Caco-2 (cell line): ENCODE data around the gene SARNP. TPM values are rescaled to one million over a fixed set of nuclear protein-coding genes. Genes with fewer than 3 reads are reported as not detected.
A peak's percentile ranks its signal among the peaks of the same experiment; 100 is the strongest.

ENCODE experiments used
- BruUV-seq: library from RNA; stranded (reverse); fragments of 400-500 nt; replicated peaks from 2 replicates; lab custom pipeline; 2021; lab: Mats Ljungman, UMichigan
- CTCF ChIA-PET: fragments of 300-600 bp; sonication (Branson Sonifier 250); formaldehyde crosslinking; loops from one replicate; lab custom pipeline; 2022; ENCODE audit warnings: antibody characterized with exemption; lab: Charles Lee
- POLR2A ChIA-PET: fragments of 300-600 bp; sonication (Branson Sonifier 250); formaldehyde crosslinking; loops from one replicate; lab custom pipeline; 2022; ENCODE audit warnings: antibody characterized with exemption; lab: Charles Lee
- DNase-seq, 2 experiments: peaks; one replicate each; pipeline versions ENCODE4 v3.0.0 to v3.0.0-alpha.2; 2020 to 2022
- H3K27me3 ChIP-seq: replicated peaks from 2 replicates; pipeline ENCODE4 v1.6.0; 2011; ENCODE audit warnings: low read length; ENCODE audit not compliant: control insufficient read depth, insufficient read depth
- H3K36me3 ChIP-seq: 2 replicates; pipeline ENCODE4 v1.5.1; 2011; ENCODE audit warnings: low read length; ENCODE audit not compliant: control insufficient read depth, insufficient read depth
- H3K4me1 ChIP-seq: fragments of 250-450 bp; sonication (Bioruptor Pico); 2 replicates; pipeline ENCODE4 v1.5.1; 2020; ENCODE audit warnings: mild to moderate bottlenecking
- H3K4me3 ChIP-seq: 2 replicates; pipeline ENCODE4 v1.5.1; 2011; ENCODE audit warnings: low read depth, mild to moderate bottlenecking, control low read depth, low read length
- H3K9me3 ChIP-seq: fragments of 250-450 bp; sonication (Bioruptor Pico); 2 replicates; pipeline ENCODE4 v1.5.1; 2020; ENCODE audit warnings: mild to moderate bottlenecking, moderate library complexity
- H3K27ac Mint-ChIP-seq: one replicate; pipeline ENCODE4 v1.8.0; 2022; ENCODE audit warnings: mixed read lengths; ENCODE audit not compliant: unreplicated experiment
- H3K27me3 Mint-ChIP-seq: one replicate; pipeline ENCODE4 v1.8.0; 2022; ENCODE audit warnings: mixed read lengths; ENCODE audit not compliant: insufficient read depth, unreplicated experiment
- H3K36me3 Mint-ChIP-seq: one replicate; pipeline ENCODE4 v1.8.0; 2022; ENCODE audit warnings: mild to moderate bottlenecking, mixed read lengths; ENCODE audit not compliant: insufficient read depth, unreplicated experiment
- H3K4me1 Mint-ChIP-seq: one replicate; pipeline ENCODE4 v1.8.0; 2022; ENCODE audit warnings: low read depth, mixed read lengths; ENCODE audit not compliant: unreplicated experiment
- H3K4me3 Mint-ChIP-seq: one replicate; pipeline ENCODE4 v1.8.0; 2022; ENCODE audit warnings: mild to moderate bottlenecking, moderate library complexity, mixed read lengths; ENCODE audit not compliant: unreplicated experiment
- H3K9me3 Mint-ChIP-seq: one replicate; pipeline ENCODE4 v1.8.0; 2022; ENCODE audit warnings: mixed read lengths; ENCODE audit not compliant: unreplicated experiment
- intact Hi-C: fragments of 100-400 bp; cut with micrococcal nuclease; formaldehyde crosslinking; loops from one replicate; pipeline ENCODE4 v1.10.0; 2022; ENCODE audit not compliant: unreplicated experiment
- total RNA-seq: library from RNA; stranded (reverse); gene quantifications from 2 replicates; pipeline ENCODE4 v1.2.3, GENCODE V29; 2022
- TF ChIP-seq, protein P1 (sequence below), 2 experiments: fragments of 200-600 bp in 1 of 2; IDR thresholded peaks; 1 replicate in 1 of 2; 2 replicates in 1 of 2; pipeline versions ENCODE4 v1.5.1 to v1.8.0; 2011 to 2022; ENCODE audit warnings: antibody characterized with exemption in 1 of 2, control low read depth in 1 of 2, inconsistent platforms in 1 of 2, low read depth in 1 of 2, low read length in 1 of 2, mild to moderate bottlenecking in 1 of 2, moderate library complexity in 1 of 2; ENCODE audit not compliant: insufficient read depth in 1 of 2, severe bottlenecking in 1 of 2, unreplicated experiment in 1 of 2

The SARNP gene
- total RNA-seq, 1 experiment from 2014 or later = 77.6 TPM

DNA sequence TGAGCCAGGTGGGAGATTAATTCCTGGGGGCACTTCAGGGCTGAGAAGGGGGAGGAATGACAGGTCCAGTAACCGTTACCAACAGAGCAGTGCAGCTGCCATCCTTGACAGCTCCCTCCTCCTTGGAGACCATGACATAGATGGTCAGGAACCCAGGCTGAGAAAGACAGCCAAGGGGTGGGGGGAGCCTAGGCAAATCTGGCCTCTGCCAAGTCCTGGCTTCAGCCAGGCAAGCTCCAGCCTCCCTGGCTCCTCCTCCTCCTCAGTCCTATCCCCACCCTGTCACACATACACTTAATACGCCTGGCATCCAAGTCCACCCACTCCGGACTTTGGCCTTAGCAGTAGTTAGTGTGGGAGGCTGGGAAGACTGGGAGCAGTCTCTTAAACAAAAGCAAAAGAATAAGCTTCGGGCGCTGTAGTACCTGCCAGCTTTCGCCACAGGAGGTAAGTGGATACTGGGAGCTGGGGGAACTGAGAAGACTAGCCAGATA lies 97.4 kb downstream of the SARNP start, which contains the start of gene RDH5:
RDH5 (plus strand) TSS at position 323 of the 494 bp plus-strand sequence. CDS start 792 bp downstream, outside the sequence.
- Histone ChIP-seq H3K4me1 (peaks cover 47% of the 10 kb centered on the region), H3K4me3 (peak within 1 kb of the TSS; percentile 27), H3K27me3 (no peaks in the 10 kb centered on the region), H3K9me3 (no peaks in the 10 kb centered on the region), H3K36me3 (peaks cover 3% of the 10 kb centered on the region)
- peaks cover 45% of the 10 kb centered on the region for H3K36me3 Mint-ChIP-seq
- peak; percentile 77 to 87 for DNase-seq
- H3K27me3 Mint-ChIP-seq = no peaks in the 10 kb centered on the region
- TF ChIP-seq, protein P1, sequence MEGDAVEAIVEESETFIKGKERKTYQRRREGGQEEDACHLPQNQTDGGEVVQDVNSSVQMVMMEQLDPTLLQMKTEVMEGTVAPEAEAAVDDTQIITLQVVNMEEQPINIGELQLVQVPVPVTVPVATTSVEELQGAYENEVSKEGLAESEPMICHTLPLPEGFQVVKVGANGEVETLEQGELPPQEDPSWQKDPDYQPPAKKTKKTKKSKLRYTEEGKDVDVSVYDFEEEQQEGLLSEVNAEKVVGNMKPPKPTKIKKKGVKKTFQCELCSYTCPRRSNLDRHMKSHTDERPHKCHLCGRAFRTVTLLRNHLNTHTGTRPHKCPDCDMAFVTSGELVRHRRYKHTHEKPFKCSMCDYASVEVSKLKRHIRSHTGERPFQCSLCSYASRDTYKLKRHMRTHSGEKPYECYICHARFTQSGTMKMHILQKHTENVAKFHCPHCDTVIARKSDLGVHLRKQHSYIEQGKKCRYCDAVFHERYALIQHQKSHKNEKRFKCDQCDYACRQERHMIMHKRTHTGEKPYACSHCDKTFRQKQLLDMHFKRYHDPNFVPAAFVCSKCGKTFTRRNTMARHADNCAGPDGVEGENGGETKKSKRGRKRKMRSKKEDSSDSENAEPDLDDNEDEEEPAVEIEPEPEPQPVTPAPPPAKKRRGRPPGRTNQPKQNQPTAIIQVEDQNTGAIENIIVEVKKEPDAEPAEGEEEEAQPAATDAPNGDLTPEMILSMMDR (IDR thresholded peaks at IDR 0.05; ENCODE audit: insufficient read depth in 1 of 2, low read depth in 1 of 2, low read length in 1 of 2, severe bottlenecking in 1 of 2, unreplicated experiment in 1 of 2) = no peak
- no peaks in the 10 kb centered on the region for H3K9me3 Mint-ChIP-seq
- ChIA-PET CTCF (interaction anchor here (0.6 to 3.9 kb wide), 7 partner anchors 9 to 286 kb away, joined by 3 to 102 read pairs (median 12); partner anchors contain the start of genes CD63 and ITGA7), POLR2A (interaction anchor here (0.6 to 1.7 kb wide), 5 partner anchors 9 to 254 kb away, joined by 3 to 14 read pairs (median 8); partner anchors contain the start of genes CD63, ORMDL2, RAB5B and SARNP)
- no TSS peak for BruUV-seq
- peaks cover 8% of the 10 kb centered on the region for H3K4me1 Mint-ChIP-seq
- peak within 1 kb of the TSS; percentile 63 for H3K27ac Mint-ChIP-seq
- intact Hi-C loops = loop anchor here (2.0 kb wide), 2 partner anchors 15 to 61 kb away; no protein-coding TSS in a partner anchor
- peak within 1 kb of the TSS; percentile 33 for H3K4me3 Mint-ChIP-seq

DNA sequence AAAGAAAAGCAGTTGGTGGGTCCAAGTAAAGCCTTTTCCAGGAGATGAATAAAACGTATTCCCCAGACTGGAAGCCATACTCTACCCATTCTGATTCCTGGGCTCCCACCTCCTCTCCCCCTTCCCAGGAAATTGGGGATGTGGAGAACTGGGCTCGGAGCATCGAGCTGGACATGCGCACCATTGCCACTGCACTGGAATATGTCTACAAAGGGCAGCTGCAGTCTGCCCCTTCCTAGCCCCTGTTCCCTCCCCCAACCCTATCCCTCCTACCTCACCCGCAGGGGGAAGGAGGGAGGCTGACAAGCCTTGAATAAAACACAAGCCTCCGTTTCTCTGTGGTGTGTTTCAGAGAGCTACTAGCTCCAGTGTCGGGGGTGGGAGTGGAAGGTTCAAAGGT lies 98.2 kb downstream of the SARNP start:
- no peak for DNase-seq
- ChIA-PET CTCF (interaction anchor here (0.6 to 3.9 kb wide), 5 partner anchors 10 to 287 kb away, joined by 3 to 102 read pairs (median 12); partner anchors contain the start of genes CD63 and ITGA7), POLR2A (interaction anchor here (1.4 to 1.7 kb wide), 3 partner anchors 14 to 98 kb away, joined by 4 to 10 read pairs (median 8); partner anchors contain the start of genes ORMDL2 and SARNP)
- intact Hi-C loops = no loop called here
- H3K27me3 Mint-ChIP-seq = no peaks in the 10 kb centered on the region
- BruUV-seq = no TSS peak
- peaks cover 8% of the 10 kb centered on the region for H3K4me1 Mint-ChIP-seq
- H3K9me3 Mint-ChIP-seq = no peaks in the 10 kb centered on the region
- no peaks in the 10 kb centered on the region for H3K9me3 ChIP-seq
- H3K4me1 ChIP-seq = peaks cover 47% of the 10 kb centered on the region
- TF ChIP-seq, protein P1 (IDR thresholded peaks at IDR 0.05; ENCODE audit: insufficient read depth in 1 of 2, low read depth in 1 of 2, low read length in 1 of 2, severe bottlenecking in 1 of 2, unreplicated experiment in 1 of 2) = no peak
- peaks cover 3% of the 10 kb centered on the region for H3K36me3 ChIP-seq
- H3K27me3 ChIP-seq = no peaks in the 10 kb centered on the region
- no peak overlapping the region for H3K27ac Mint-ChIP-seq
- H3K36me3 Mint-ChIP-seq = peaks cover 38% of the 10 kb centered on the region
- H3K4me3 Mint-ChIP-seq = no peak overlapping the region
- no peak overlapping the region for H3K4me3 ChIP-seq

DNA sequence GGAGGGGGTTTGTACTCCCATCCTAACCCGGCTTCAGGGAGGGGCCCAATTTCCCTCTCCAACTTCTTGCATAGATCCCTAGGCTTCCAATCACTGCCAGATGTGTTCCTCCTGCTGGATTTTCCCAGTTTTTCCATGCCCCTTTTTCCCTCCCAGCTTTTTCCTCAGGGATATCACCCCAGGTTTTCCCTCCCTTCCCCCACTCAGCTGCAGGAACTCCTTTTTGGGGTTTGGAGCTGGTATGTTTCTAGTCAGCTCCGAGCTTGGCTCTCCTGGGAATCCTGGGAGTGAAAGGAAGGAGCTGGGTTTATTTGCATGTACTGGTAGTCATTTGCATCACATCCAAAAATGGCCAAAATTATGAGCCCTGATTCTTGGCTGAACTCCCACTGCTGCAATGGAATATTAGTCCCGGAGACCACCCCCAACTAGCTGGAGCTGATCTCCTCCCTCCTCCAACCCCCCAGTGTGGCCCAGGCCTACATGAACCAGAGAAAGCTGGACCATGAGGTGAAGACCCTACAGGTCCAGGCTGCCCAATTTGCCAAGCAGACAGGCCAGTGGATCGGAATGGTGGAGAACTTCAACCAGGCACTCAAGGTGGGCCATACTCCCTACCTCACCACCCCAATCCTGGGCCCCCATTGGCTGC lies 98.8 kb downstream of the SARNP start:
- POLR2A ChIA-PET = no interaction called here
- peaks cover 6% of the 10 kb centered on the region for H3K4me1 Mint-ChIP-seq

More for the DNA sequence above, 98.8 kb downstream of the SARNP start:
- Mint-ChIP-seq H3K27ac (no peak overlapping the region), H3K9me3 (no peaks in the 10 kb centered on the region), H3K4me3 (no peak overlapping the region), H3K27me3 (no peaks in the 10 kb centered on the region), H3K36me3 (peaks cover 35% of the 10 kb centered on the region)
- BruUV-seq = no TSS peak
- Histone ChIP-seq H3K9me3 (no peaks in the 10 kb centered on the region), H3K27me3 (no peaks in the 10 kb centered on the region), H3K36me3 (no peaks in the 10 kb centered on the region), H3K4me1 (peaks cover 43% of the 10 kb centered on the region), H3K4me3 (no peak overlapping the region)
- DNase-seq = no peak
- intact Hi-C loops = no loop called here
- TF ChIP-seq, protein P1 (IDR thresholded peaks at IDR 0.05; ENCODE audit: insufficient read depth in 1 of 2, low read depth in 1 of 2, low read length in 1 of 2, severe bottlenecking in 1 of 2, unreplicated experiment in 1 of 2) = no peak
- CTCF ChIA-PET = interaction anchor here (3.6 to 3.9 kb wide), 2 partner anchors 19 to 37 kb away, joined by 26 to 102 read pairs; a partner anchor contains a TSS
